Type B pancreatic cell (in vitro differentiated cells): ENCODE data around the gene SSB. TPM values are rescaled to one million over a fixed set of nuclear protein-coding genes. Genes with fewer than 3 reads are reported as not detected.

ENCODE experiments used
- DNase-seq: peaks from one replicate; pipeline ENCODE4 v3.0.0; 2021; ENCODE audit warnings: mixed read lengths; ENCODE audit not compliant: unreplicated experiment; ENCODE audit errors: extremely low spot score
- H3K27ac Mint-ChIP-seq: 2 replicates; pipeline ENCODE4 v1.8.0; 2021; ENCODE audit warnings: mild to moderate bottlenecking, mixed read lengths
- H3K27me3 Mint-ChIP-seq: 2 replicates; pipeline ENCODE4 v1.8.0; 2021; ENCODE audit warnings: mixed read lengths
- H3K36me3 Mint-ChIP-seq: 2 replicates; pipeline ENCODE4 v1.8.0; 2021; ENCODE audit warnings: mixed read lengths
- H3K4me1 Mint-ChIP-seq: one replicate; pipeline ENCODE4 v1.8.0; 2021; ENCODE audit warnings: mixed read lengths; ENCODE audit not compliant: unreplicated experiment
- H3K4me3 Mint-ChIP-seq: 2 replicates; pipeline ENCODE4 v1.8.0; 2021; ENCODE audit warnings: mild to moderate bottlenecking, mixed read lengths
- H3K9me3 Mint-ChIP-seq: 2 replicates; pipeline ENCODE4 v1.8.0; 2021; ENCODE audit warnings: mixed read lengths
- total RNA-seq: library from RNA; stranded (reverse); gene quantifications from 2 replicates; pipeline ENCODE4 v1.2.1, GENCODE V29; 2021; ENCODE audit warnings: low replicate concordance
- TF ChIP-seq, protein P1 (sequence below): fragments of 200-600 bp; sonication (generic); conservative IDR thresholded peaks from 2 replicates; pipeline ENCODE4 v1.5.0; 2021; ENCODE audit warnings: antibody characterized with exemption, mild to moderate bottlenecking

SSB gene
- total RNA-seq, 1 donor from 2014 or later: 142 TPM

DNA sequence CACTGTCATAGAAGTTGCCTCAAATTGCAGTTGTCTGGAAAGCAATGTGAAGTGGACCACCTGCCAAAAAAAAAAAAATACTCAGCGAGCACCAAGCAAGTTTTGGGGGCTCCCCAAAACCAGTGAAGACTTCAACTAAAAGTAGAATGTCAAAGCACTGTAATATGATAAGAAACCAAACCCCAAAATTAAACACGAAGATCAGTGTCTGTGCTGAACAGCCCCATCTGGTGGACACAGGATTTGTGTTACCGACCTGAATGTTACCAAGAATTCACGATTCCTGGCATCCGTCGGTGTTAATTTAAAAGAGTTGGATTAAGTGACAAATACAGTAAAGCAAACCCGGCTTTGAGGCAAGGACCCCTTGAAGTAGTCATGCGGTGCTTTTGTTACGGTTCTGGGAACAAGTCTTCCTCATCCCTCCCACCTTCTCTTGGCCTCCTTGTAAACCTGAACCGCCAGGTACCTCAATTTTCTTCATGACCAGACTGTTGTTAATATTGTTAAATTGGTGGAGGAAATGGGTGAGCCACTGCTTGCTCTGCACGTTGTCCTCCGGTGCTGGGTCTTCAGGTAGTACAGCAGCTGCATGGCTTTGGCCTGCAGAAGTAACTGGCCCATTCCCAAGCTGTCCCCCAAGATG, 31.3 kb upstream of the SSB start:
- Mint-ChIP-seq H3K27me3 (no peaks in the 10 kb centered on the region), H3K36me3 (peaks cover 4% of the 10 kb centered on the region), H3K27ac (no peak overlapping the region), H3K4me3 (no peak overlapping the region), H3K4me1 (no peaks in the 10 kb centered on the region), H3K9me3 (no peaks in the 10 kb centered on the region)
- TF ChIP-seq, protein P1, sequence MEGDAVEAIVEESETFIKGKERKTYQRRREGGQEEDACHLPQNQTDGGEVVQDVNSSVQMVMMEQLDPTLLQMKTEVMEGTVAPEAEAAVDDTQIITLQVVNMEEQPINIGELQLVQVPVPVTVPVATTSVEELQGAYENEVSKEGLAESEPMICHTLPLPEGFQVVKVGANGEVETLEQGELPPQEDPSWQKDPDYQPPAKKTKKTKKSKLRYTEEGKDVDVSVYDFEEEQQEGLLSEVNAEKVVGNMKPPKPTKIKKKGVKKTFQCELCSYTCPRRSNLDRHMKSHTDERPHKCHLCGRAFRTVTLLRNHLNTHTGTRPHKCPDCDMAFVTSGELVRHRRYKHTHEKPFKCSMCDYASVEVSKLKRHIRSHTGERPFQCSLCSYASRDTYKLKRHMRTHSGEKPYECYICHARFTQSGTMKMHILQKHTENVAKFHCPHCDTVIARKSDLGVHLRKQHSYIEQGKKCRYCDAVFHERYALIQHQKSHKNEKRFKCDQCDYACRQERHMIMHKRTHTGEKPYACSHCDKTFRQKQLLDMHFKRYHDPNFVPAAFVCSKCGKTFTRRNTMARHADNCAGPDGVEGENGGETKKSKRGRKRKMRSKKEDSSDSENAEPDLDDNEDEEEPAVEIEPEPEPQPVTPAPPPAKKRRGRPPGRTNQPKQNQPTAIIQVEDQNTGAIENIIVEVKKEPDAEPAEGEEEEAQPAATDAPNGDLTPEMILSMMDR: peak; percentile 77
- DNase-seq: no peak

DNA sequence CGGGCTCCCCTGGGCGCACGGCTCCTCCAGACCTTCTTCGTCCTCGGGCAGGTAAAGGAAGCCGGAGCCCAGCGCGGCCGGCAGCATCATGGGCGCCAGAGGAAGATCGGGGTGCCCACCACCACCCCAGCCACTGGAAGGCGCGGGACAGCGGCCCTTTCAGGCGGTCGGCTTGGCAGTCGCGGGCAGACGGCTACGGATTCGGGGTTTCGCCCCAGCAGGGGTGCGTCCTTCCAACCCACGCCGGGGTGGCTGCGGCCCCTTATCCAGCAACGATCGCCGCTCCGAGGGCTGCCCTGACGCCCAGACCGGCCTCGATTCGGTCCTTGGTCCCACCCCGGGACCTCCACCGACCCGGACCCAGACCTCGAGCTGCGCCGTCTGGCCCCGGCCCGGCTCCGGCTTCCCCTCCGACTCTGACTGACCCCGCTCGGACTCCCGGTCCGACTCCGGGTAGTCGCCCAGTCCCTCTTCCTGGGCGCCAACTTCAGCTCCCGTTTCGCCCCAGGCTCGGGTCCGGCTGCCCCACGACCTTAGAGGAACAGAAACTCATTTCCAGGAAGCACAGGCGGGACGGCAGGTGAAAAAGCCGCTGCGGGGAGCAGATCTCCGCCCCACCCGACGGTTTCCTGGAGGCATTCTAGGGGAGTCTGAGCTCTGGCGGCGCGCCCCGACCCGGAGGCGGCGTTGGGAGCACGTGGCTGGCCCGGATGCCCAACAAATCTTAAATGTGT, 30.2 kb upstream of the SSB start:
- Mint-ChIP-seq H3K36me3 (no peaks in the 10 kb centered on the region), H3K27me3 (no peaks in the 10 kb centered on the region), H3K4me1 (no peaks in the 10 kb centered on the region), H3K9me3 (no peaks in the 10 kb centered on the region), H3K4me3 (no peak overlapping the region), H3K27ac (no peak overlapping the region)
- TF ChIP-seq, protein P1: no peak
- DNase-seq: peak; percentile 69

DNA sequence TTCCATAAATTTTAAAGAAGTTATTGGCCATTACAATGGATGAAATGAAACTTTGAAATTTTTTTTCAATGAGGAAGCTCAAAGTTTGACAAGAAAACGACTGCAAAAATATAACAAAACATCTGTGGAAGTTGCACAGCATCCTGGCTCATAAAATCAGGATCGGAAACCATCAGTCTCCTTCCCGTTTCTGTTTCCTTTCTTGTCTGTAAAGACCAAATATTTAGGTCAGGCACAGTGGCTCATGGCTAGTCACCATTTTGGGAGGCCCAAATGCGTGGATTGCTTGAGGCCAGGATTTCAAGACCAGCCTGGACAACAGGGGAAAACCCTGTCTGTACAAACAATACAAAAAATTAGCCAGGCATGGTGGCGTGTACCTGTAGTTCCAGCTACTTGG, 27.6 kb upstream of the SSB start:
- Mint-ChIP-seq H3K4me1 (peaks cover 4% of the 10 kb centered on the region), H3K4me3 (no peak overlapping the region), H3K9me3 (no peaks in the 10 kb centered on the region), H3K27me3 (no peaks in the 10 kb centered on the region), H3K27ac (no peak overlapping the region), H3K36me3 (no peaks in the 10 kb centered on the region)
- TF ChIP-seq, protein P1: no peak
- DNase-seq: no peak

DNA sequence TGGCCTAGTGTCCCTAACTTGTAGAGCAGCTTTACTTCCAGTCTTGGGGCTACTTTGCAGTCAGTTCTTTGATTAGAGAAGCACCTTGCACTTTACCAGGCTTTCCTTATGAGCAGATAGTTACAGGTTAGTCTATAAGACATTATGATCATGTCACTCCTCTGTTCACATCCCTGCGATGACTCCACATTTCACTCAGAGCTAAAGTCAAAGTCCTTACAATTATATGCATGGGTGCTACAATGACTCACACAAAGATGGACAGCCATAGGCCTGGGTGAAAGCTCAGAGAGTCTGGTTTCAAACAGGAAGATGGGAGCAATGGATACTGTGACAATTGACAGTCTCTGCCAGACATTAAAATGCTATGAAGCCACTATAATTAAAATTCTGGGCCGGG, 27.1 kb upstream of the SSB start:
- DNase-seq: no peak
- H3K4me1 Mint-ChIP-seq: peaks cover 10% of the 10 kb centered on the region
- no peaks in the 10 kb centered on the region for H3K27me3 Mint-ChIP-seq
- H3K27ac Mint-ChIP-seq: no peak overlapping the region
- TF ChIP-seq, protein P1: no peak
- no peak overlapping the region for H3K4me3 Mint-ChIP-seq
- no peaks in the 10 kb centered on the region for H3K9me3 Mint-ChIP-seq
- H3K36me3 Mint-ChIP-seq: no peaks in the 10 kb centered on the region

DNA sequence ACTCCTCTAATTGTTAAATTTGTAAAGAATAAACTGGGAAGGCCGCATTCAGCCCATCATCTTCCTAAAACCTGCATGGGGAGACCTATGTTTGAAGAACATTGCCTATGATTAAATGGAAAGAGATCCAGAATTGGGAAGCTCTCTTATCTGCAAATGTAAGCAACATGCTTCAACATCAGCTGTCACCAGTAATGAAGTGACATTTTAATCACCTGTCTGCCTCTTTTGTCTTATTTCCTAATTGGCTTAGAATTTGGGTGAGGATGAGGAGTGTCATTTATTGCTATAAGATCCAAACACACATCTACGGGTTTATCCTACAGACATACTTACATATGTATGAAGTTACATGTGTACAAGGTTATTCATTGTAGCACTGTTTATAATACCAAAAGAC, 26.0 kb upstream of the SSB start:
- Mint-ChIP-seq H3K36me3 (no peaks in the 10 kb centered on the region), H3K4me1 (peaks cover 13% of the 10 kb centered on the region), H3K27ac (no peak overlapping the region), H3K4me3 (no peak overlapping the region), H3K9me3 (no peaks in the 10 kb centered on the region), H3K27me3 (no peaks in the 10 kb centered on the region)
- TF ChIP-seq, protein P1: no peak
- no peak for DNase-seq
